HG02759 (cell line): ENCODE measurements around the gene C19orf25.

Source experiments
- ATAC-seq: cut with Tn5 transposase; IDR thresholded peaks from one replicate; pipeline ENCODE4 v1.9.1; 2021; ENCODE audit warnings: mild to moderate bottlenecking, moderate library complexity; ENCODE audit not compliant: unreplicated experiment

Gene C19orf25

GRCh38 chr19:1496714-1497577, 17.9 kb upstream of the C19orf25 start:
- ATAC-seq = no peak

- ATAC-seq = no peak
These were observed 17.0 kb upstream of the C19orf25 start for GRCh38 chr19:1495799-1496713.

GRCh38 chr19:1495051-1495798, 16.2 kb upstream of the C19orf25 start:
- ATAC-seq = no peak

GRCh38 chr19:1494115-1494815, 15.2 kb upstream of the C19orf25 start:
- ATAC-seq = no peak

- ATAC-seq = no peak
These were observed 13.5 kb upstream of the C19orf25 start for GRCh38 chr19:1492474-1493006.

GRCh38 chr19:1491849-1492170, 12.8 kb upstream of the C19orf25 start:
- ATAC-seq = no peak

- no peak for ATAC-seq
These were observed 12.3 kb upstream of the C19orf25 start, which contains the start of gene REEP6 for GRCh38 chr19:1491114-1491848. Gene REEP6, plus strand, starts transcription at chr19:1491181. Its CDS starts 89 bp downstream, at chr19:1491270.

GRCh38 chr19:1490311-1491113, 11.5 kb upstream of the C19orf25 start, which contains the start of gene PCSK4:
Gene PCSK4, minus strand, starts transcription at chr19:1490350. Its CDS starts 4 bp downstream, at chr19:1490346.
- peak; percentile 83 for ATAC-seq

GRCh38 chr19:1489463-1490310, 10.7 kb upstream of the C19orf25 start:
- no peak for ATAC-seq

- no peak for ATAC-seq
These were observed 9.2 kb upstream of the C19orf25 start for GRCh38 chr19:1488282-1488601.

- ATAC-seq = no peak
These were observed 8.7 kb upstream of the C19orf25 start for GRCh38 chr19:1487576-1488281.

- ATAC-seq = no peak
These were observed 7.9 kb upstream of the C19orf25 start for GRCh38 chr19:1486720-1487575.

GRCh38 chr19:1483979-1484428, 5.0 kb upstream of the C19orf25 start:
- no peak for ATAC-seq

GRCh38 chr19:1483131-1483978, 4.3 kb upstream of the C19orf25 start:
- no peak for ATAC-seq
